H1 (cell line): ENCODE measurements around the gene HOGA1. TPM values are rescaled to one million over a fixed set of nuclear protein-coding genes. Genes with fewer than 3 reads are reported as not detected.

ENCODE experiments used
- CTCF ChIA-PET: fragments of 300-600 bp; sonication (Branson Sonifier 250); formaldehyde crosslinking; loops from one replicate; lab custom pipeline; 2021; ENCODE audit not compliant: partially characterized antibody; lab: Charles Lee
- POLR2A ChIA-PET: fragments of 300-600 bp; sonication (Branson Sonifier 250); formaldehyde crosslinking; loops from one replicate; lab custom pipeline; 2021; ENCODE audit warnings: inconsistent platforms; ENCODE audit not compliant: partially characterized antibody; lab: Charles Lee
- DNase-seq, 2 experiments: peaks; one replicate each; pipeline versions ENCODE4 v3.0.0 to v3.0.0-alpha.2; 2010 to 2022; ENCODE audit warnings: low spot score in 2 of 2, low read depth in 1 of 2, mixed read lengths in 1 of 2
- FAIRE-seq: peaks from 2 replicates; lab custom pipeline; 2011; peaks lifted over from hg19 to GRCh38; lab: Jason Lieb, UNC
- H2AFZ ChIP-seq: 2 replicates; pipeline ENCODE4 v1.8.1; 2012; ENCODE audit warnings: low read length, inconsistent platforms
- H2AK5ac ChIP-seq: 2 replicates; pipeline ENCODE4 v1.6.1; 2013; ENCODE audit warnings: low read depth, low read length
- H2BK120ac ChIP-seq: replicated peaks from 2 replicates; pipeline ENCODE3; 2013; ENCODE audit warnings: low read depth, low read length, inconsistent platforms
- H2BK12ac ChIP-seq: 2 replicates; pipeline ENCODE4 v1.6.1; 2013; ENCODE audit warnings: low read depth, low read length
- H2BK15ac ChIP-seq: 2 replicates; pipeline ENCODE4 v1.6.1; 2013; ENCODE audit warnings: low read length
- H2BK20ac ChIP-seq: 2 replicates; pipeline ENCODE4 v1.6.1; 2013; ENCODE audit warnings: low read length
- H2BK5ac ChIP-seq: 2 replicates; pipeline ENCODE4 v1.6.1; 2013; ENCODE audit warnings: low read depth, low read length
- H3K14ac ChIP-seq: 2 replicates; pipeline ENCODE4 v1.6.1; 2013; ENCODE audit warnings: inconsistent platforms; ENCODE audit not compliant: insufficient read length
- H3K18ac ChIP-seq: 2 replicates; pipeline ENCODE4 v1.6.1; 2013; ENCODE audit warnings: low read length; ENCODE audit errors: extremely low read depth
- H3K23ac ChIP-seq: 2 replicates; pipeline ENCODE4 v1.6.1; 2013; ENCODE audit warnings: inconsistent platforms; ENCODE audit not compliant: insufficient read length
- H3K23me2 ChIP-seq: 2 replicates; pipeline ENCODE4 v1.6.1; 2013; ENCODE audit warnings: low read depth, low read length
- H3K27ac ChIP-seq: 2 replicates; pipeline ENCODE4 v1.6.1; 2011; ENCODE audit warnings: low read depth, low read length, inconsistent platforms
- H3K27me3 ChIP-seq, 4 experiments: replicated peaks in 1 of 4; 1 replicate in 1 of 4; 2 replicates in 3 of 4; pipeline versions ENCODE4 v1.6.1 to v1.8.1; 2011 to 2013; ENCODE audit warnings: low read length in 3 of 4, mild to moderate bottlenecking in 3 of 4, inconsistent platforms in 2 of 4, mixed read lengths in 2 of 4, moderate library complexity in 1 of 4; ENCODE audit not compliant: control insufficient read depth in 3 of 4, insufficient read depth in 3 of 4; ENCODE audit errors: extremely low read depth in 1 of 4
- H3K36me3 ChIP-seq, 4 experiments: 2 replicates each; pipeline versions ENCODE4 v1.6.1 to v1.8.1; 2011 to 2013; ENCODE audit warnings: mild to moderate bottlenecking in 4 of 4, low read length in 3 of 4, moderate library complexity in 2 of 4, control low read depth in 1 of 4, inconsistent platforms in 1 of 4; ENCODE audit not compliant: insufficient read depth in 4 of 4, control insufficient read depth in 2 of 4
- H3K4ac ChIP-seq: replicated peaks from 2 replicates; pipeline ENCODE3; 2013; ENCODE audit warnings: low read length, low read depth, mixed read lengths, inconsistent platforms; ENCODE audit not compliant: insufficient read length
- H3K4me1 ChIP-seq, 4 experiments: replicated peaks in 1 of 4; 1 replicate in 1 of 4; 2 replicates in 3 of 4; pipeline versions ENCODE4 v1.6.1 to v1.8.1; 2011 to 2013; ENCODE audit warnings: low read length in 3 of 4, inconsistent platforms in 2 of 4, mixed read lengths in 1 of 4; ENCODE audit not compliant: insufficient read depth in 4 of 4, control insufficient read depth in 3 of 4
- H3K4me2 ChIP-seq, 2 experiments: 2 replicates each; pipeline versions ENCODE4 v1.6.1 to v1.8.1; 2011 to 2013; ENCODE audit warnings: low read depth in 2 of 2, low read length in 2 of 2, control low read depth in 1 of 2, inconsistent platforms in 1 of 2, mild to moderate bottlenecking in 1 of 2; ENCODE audit not compliant: insufficient read depth in 1 of 2
- H3K4me3 ChIP-seq, 4 experiments: fragments of 200-600, 300-600 bp in 1 of 4; sonication (generic), shearing (Covaris generic), sonication (Bioruptor Twin) in 1 of 4; 2 replicates each; pipeline versions ENCODE4 v1.5.1 to v1.8.1; 2011 to 2016; ENCODE audit warnings: low read length in 4 of 4, low read depth in 3 of 4, control low read depth in 2 of 4, inconsistent platforms in 2 of 4, mild to moderate bottlenecking in 2 of 4, mixed read lengths in 1 of 4, moderate library complexity in 1 of 4; ENCODE audit not compliant: insufficient read depth in 2 of 4; ENCODE audit errors: extremely low read depth in 1 of 4
- H3K56ac ChIP-seq: replicated peaks from 2 replicates; pipeline ENCODE3; 2013; ENCODE audit warnings: low read depth, mild to moderate bottlenecking, mixed read lengths, low read length, inconsistent platforms; ENCODE audit not compliant: insufficient read length
- H3K79me1 ChIP-seq: 2 replicates; pipeline ENCODE4 v1.6.1; 2013; ENCODE audit warnings: low read depth, low read length, control low read depth
- H3K79me2 ChIP-seq, 2 experiments: 2 replicates each; pipeline versions ENCODE4 v1.6.1 to v1.8.1; 2012 to 2013; ENCODE audit warnings: low read length in 2 of 2, mild to moderate bottlenecking in 2 of 2, inconsistent platforms in 1 of 2; ENCODE audit not compliant: insufficient read depth in 2 of 2, control insufficient read depth in 1 of 2
- H3K9ac ChIP-seq, 4 experiments: replicated peaks in 1 of 4; 1 replicate in 1 of 4; 2 replicates in 3 of 4; pipeline versions ENCODE4 v1.6.1 to v1.8.1; 2011 to 2013; ENCODE audit warnings: low read depth in 3 of 4, low read length in 3 of 4, control low read depth in 2 of 4, mild to moderate bottlenecking in 2 of 4, moderate library complexity in 2 of 4, inconsistent platforms in 1 of 4; ENCODE audit errors: extremely low read depth in 1 of 4
- H3K9me3 ChIP-seq, 2 experiments: 2 replicates each; pipeline versions ENCODE4 v1.6.1 to v1.8.1; 2012 to 2013; ENCODE audit warnings: mild to moderate bottlenecking in 2 of 2, moderate library complexity in 2 of 2, control low read depth in 1 of 2, inconsistent platforms in 1 of 2, low read depth in 1 of 2, low read length in 1 of 2, mixed read lengths in 1 of 2; ENCODE audit not compliant: insufficient read depth in 2 of 2
- H4K20me1 ChIP-seq, 2 experiments: replicated peaks in 1 of 2; 2 replicates each; pipeline versions ENCODE3 to v1.8.1; 2011 to 2013; ENCODE audit warnings: inconsistent platforms in 2 of 2, low read length in 2 of 2, mild to moderate bottlenecking in 1 of 2; ENCODE audit not compliant: insufficient read depth in 2 of 2, control insufficient read depth in 1 of 2
- H4K5ac ChIP-seq: 2 replicates; pipeline ENCODE4 v1.6.1; 2013; ENCODE audit warnings: low read length, low read depth, mixed read lengths, inconsistent platforms; ENCODE audit not compliant: insufficient read length
- H4K8ac ChIP-seq: 2 replicates; pipeline ENCODE4 v1.8.0; 2013; ENCODE audit warnings: mild to moderate bottlenecking, moderate library complexity, low read length, inconsistent platforms; ENCODE audit not compliant: insufficient read depth; ENCODE audit errors: extremely low read depth
- H4K91ac ChIP-seq: replicated peaks from 2 replicates; pipeline ENCODE3; 2013; ENCODE audit warnings: low read length, mixed read lengths, inconsistent platforms; ENCODE audit not compliant: insufficient read length
- BACH1 ChIP-seq: IDR thresholded peaks from 2 replicates; pipeline ENCODE4 v1.6.1; 2012; ENCODE audit warnings: low read length, improper control_type of control experiment
- EP300 ChIP-seq, 2 experiments: IDR thresholded peaks; 1 replicate in 1 of 2; 2 replicates in 1 of 2; pipeline ENCODE4 v1.6.1; 2011 to 2012; ENCODE audit warnings: low read depth in 2 of 2, low read length in 2 of 2, mild to moderate bottlenecking in 2 of 2, borderline replicate concordance in 1 of 2, inconsistent platforms in 1 of 2, moderate library complexity in 1 of 2
- HDAC6 ChIP-seq: IDR thresholded peaks from one replicate; pipeline ENCODE4 v1.7.1; 2012; ENCODE audit warnings: low read depth, mild to moderate bottlenecking, inconsistent platforms, low read length, moderate library complexity
- POLR2A ChIP-seq, 2 experiments: IDR thresholded peaks; 1 replicate in 1 of 2; 2 replicates in 1 of 2; pipeline ENCODE4 v1.6.1; 2011; ENCODE audit warnings: low read depth in 2 of 2, low read length in 2 of 2, mild to moderate bottlenecking in 2 of 2; ENCODE audit errors: control extremely low read depth in 1 of 2
- RAD21 ChIP-seq, 2 experiments: IDR thresholded peaks in 1 of 2; conservative IDR thresholded peaks in 1 of 2; 2 replicates each; pipeline ENCODE4 v1.6.1; 2011; ENCODE audit warnings: low read depth in 2 of 2, low read length in 2 of 2, improper control_type of control experiment in 1 of 2, inconsistent platforms in 1 of 2, mild to moderate bottlenecking in 1 of 2, moderate library complexity in 1 of 2
- RXRA ChIP-seq: IDR thresholded peaks from 2 replicates; pipeline ENCODE4 v1.6.1; 2011; ENCODE audit warnings: low read depth, mild to moderate bottlenecking, low read length, moderate library complexity; ENCODE audit not compliant: insufficient read depth
- SIRT6 ChIP-seq: IDR thresholded peaks from one replicate; pipeline ENCODE4 v1.7.1; 2012; ENCODE audit warnings: low read length, inconsistent platforms
- TAF7 ChIP-seq: optimal IDR thresholded peaks from 2 replicates; pipeline ENCODE3; 2011; ENCODE audit warnings: low read depth, mild to moderate bottlenecking, inconsistent platforms, low read length, moderate library complexity, borderline replicate concordance
- WGBS, 2 experiments: shearing (Covaris generic) in 1 of 2; methylation state at CpG; one replicate each; pipeline versions ENCODE4 v1.1.6 to v1.1.7; 2013 to 2015; ENCODE audit warnings: low lambda C conversion rate in 2 of 2, mixed read lengths in 2 of 2, inconsistent platforms in 1 of 2, low coverage in 1 of 2, missing lambda C conversion rate in 1 of 2; ENCODE audit not compliant: insufficient replicate concordance in 2 of 2, insufficient coverage in 1 of 2, insufficient read length in 1 of 2; ENCODE audit errors: extremely low coverage in 1 of 2, missing lambda C conversion rate in 1 of 2; 5-methylcytosine and 5-hydroxymethylcytosine counted together
- polyA plus RNA-seq, 7 experiments: library from polyadenylated mRNA; depleted of rRNA in 3 of 7; stranded (reverse) in 5 of 7; unstranded in 2 of 7; fragments of >200 nt in 5 of 7; fragments of 200-250 nt in 2 of 7; gene quantifications; 1 replicate in 5 of 7; 2 replicates in 1 of 7; 4 replicates in 1 of 7; pipeline versions ENCODE4 v1.2.1 to v1.2.3, GENCODE V29; 2011 to 2013; ENCODE audit warnings: missing spikeins in 2 of 7, mixed read lengths in 2 of 7
- total RNA-seq: library from RNA; stranded (reverse); fragmentation: NEBNext Ultra II Directional; extraction: Animal tissue kit (Norgen Biotek cat#: 25700); gene quantifications from 2 replicates; pipeline ENCODE4 v1.2.1, GENCODE V29; 2021
- TF ChIP-seq, protein P1 (sequence below): IDR thresholded peaks from 2 replicates; pipeline ENCODE4 v1.6.1; 2011; ENCODE audit warnings: low read depth, mild to moderate bottlenecking, low read length; ENCODE audit not compliant: insufficient read depth

The HOGA1 gene
- total and polyA plus RNA-seq, 2 of the 8 experiments (the other 6 are each of a cell fraction or from before 2014, with no cell fraction given): 0.28 to 1.00 TPM

DNA sequence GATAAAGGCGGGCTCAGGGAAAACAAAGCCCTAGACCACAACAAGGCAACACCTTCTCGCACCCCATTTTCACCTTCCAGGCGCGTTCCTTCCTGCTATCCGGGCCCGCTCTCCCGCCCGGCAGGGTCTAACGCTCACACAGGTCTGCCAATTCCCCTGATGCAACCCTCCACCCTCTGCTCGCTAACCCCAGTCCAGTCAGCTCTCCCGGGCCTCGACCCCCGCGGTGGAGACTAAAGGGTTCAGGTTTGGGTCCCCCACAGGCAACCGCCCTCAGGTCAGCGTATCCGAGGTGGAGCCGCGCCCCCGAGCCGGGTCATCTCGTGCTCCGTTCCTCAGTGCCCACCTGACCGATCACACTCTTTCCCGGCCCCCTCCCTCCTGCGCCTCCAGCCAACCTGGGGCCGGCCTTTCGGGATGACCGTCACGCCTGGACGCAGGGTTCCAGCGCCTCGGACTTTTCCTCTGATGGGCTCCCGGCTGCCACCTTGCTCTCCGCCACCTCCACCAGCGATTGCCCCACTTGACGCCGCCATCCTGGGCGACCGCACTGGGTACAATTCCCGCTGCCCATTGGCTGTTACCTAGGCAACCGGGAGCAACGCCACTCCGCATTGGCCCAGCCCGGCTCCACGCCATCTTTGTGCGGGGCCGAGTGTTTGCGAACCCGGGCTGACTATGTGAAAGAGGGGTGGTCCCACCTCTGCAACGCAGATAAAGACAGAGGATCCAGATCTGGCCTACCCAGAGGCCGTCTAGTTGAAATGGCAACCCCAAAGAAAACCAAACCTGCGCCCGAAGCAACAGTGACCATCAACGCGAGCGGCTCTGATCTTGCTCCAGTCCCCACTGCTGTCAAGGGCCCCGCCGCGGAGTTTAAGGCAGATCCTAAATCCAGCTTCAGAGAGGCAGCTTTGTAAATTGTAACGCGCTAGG is 49.0 kb downstream of the HOGA1 start, which contains the start of gene MORN4:
MORN4 (minus strand) TSS at position 552 of the 936 bp plus-strand sequence. CDS start 13,847 bp downstream, outside the sequence.
- Histone ChIP-seq H3K9ac (peak within 1 kb of the TSS; percentile 61 to 72 (median 66)), H3K23me2 (no peaks in the 10 kb centered on the region; the same call in 1 of the 2 replicates), H2BK12ac (peak within 1 kb of the TSS; percentile 20; the same call in 1 of the 2 replicates), H2BK5ac (no peak within 1 kb of the TSS; the same call in 1 of the 2 replicates), H3K36me3 (no peaks in the 10 kb centered on the region), H4K8ac (peak within 1 kb of the TSS; percentile 90), H4K5ac (peak within 1 kb of the TSS; percentile 89), H3K9me3 (no peaks in the 10 kb centered on the region), H3K4me1 (peaks cover 0 to 4% (median 1%) of the 10 kb centered on the region in 4 experiments; a peak in 2 of 7 replicates), H3K27ac (peak within 1 kb of the TSS; percentile 40), H2BK120ac (no peak within 1 kb of the TSS), H3K14ac (no peak within 1 kb of the TSS), H3K79me1 (no peaks in the 10 kb centered on the region), H3K23ac (no peak within 1 kb of the TSS), H3K56ac (peak within 1 kb of the TSS; percentile 19), H3K4me3 (peak within 1 kb of the TSS; percentile 78 to 96 (median 94)), H2AK5ac (no peak within 1 kb of the TSS), H3K18ac (peak within 1 kb of the TSS; percentile 93), H3K4me2 (peak within 1 kb of the TSS; percentile 68 to 75), H4K20me1 (no peaks in the 10 kb centered on the region), H2AFZ (peak within 1 kb of the TSS; percentile 43; the same call in 1 of the 2 replicates), H4K91ac (peak within 1 kb of the TSS; percentile 60), H2BK15ac (no peak within 1 kb of the TSS; the same call in 1 of the 2 replicates), H3K79me2 (peaks cover 0 to 11% of the 10 kb centered on the region in 2 experiments; a peak in 2 of 4 replicates), H3K27me3 (no peaks in the 10 kb centered on the region), H2BK20ac (no peak within 1 kb of the TSS), H3K4ac (peak within 1 kb of the TSS; percentile 47)
- POLR2A ChIA-PET: interaction anchor here (0.7 kb wide), 1 partner anchor 54 kb away, joined by 3 read pairs; the partner anchor contains the start of gene AVPI1
- no peak for FAIRE-seq
- CTCF ChIA-PET: interaction anchor here (0.6 to 1.0 kb wide), 3 partner anchors 13 to 100 kb away, joined by 3 read pairs; no protein-coding TSS in a partner anchor
- 8% methylated on average over 60 of the region's 62 CpGs; no CpG with 5 or more reads in 1 of the 2 experiments for WGBS, 2 experiments
- DNase-seq: peak; percentile 69 to 96
- TF ChIP-seq POLR2A (IDR thresholded peaks at IDR 0.05; ENCODE audit: control extremely low read depth in 1 of 2, low read depth in 2 of 2, low read length in 2 of 2): peak in 1 of 2 experiments; percentile 40; a peak in 1 of 3 replicates
- TF ChIP-seq, protein P1, sequence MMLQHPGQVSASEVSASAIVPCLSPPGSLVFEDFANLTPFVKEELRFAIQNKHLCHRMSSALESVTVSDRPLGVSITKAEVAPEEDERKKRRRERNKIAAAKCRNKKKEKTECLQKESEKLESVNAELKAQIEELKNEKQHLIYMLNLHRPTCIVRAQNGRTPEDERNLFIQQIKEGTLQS: no peak
- no peak for TF ChIP-seq HDAC6
- TF ChIP-seq SIRT6: no peak
- TF ChIP-seq RAD21 (IDR thresholded peaks at IDR 0.05 in 1 of 2, conservative IDR thresholded peaks at IDR 0.05 in 1 of 2; ENCODE audit: low read depth in 2 of 2, low read length in 2 of 2): no peak
- TF ChIP-seq BACH1: peak; percentile 57
- TF ChIP-seq EP300 (IDR thresholded peaks at IDR 0.05; ENCODE audit: borderline replicate concordance in 1 of 2, low read depth in 2 of 2, low read length in 2 of 2): 0 out of 3 replicates have a peak, but pooled peaks of 1 of the 2 experiments have one; percentile 66
- peak; percentile 18 for TF ChIP-seq TAF7
- no peak for TF ChIP-seq RXRA
